PC-9 (cell line): ENCODE results near the gene PDE4D.

Experiments used
- EZH2 ChIP-seq: fragments of 200-600 bp; sonication (generic); IDR thresholded peaks from 2 replicates; pipeline ENCODE4 v1.8.0; 2017; ENCODE audit warnings: antibody characterized with exemption, low read depth
- TF ChIP-seq, protein P1 (sequence below): fragments of 200-600 bp; sonication (generic); conservative IDR thresholded peaks from 2 replicates; pipeline ENCODE4 v1.6.1; 2017; ENCODE audit warnings: mixed run types, antibody characterized with exemption, mild to moderate bottlenecking, moderate library complexity

- TF ChIP-seq, protein P1, sequence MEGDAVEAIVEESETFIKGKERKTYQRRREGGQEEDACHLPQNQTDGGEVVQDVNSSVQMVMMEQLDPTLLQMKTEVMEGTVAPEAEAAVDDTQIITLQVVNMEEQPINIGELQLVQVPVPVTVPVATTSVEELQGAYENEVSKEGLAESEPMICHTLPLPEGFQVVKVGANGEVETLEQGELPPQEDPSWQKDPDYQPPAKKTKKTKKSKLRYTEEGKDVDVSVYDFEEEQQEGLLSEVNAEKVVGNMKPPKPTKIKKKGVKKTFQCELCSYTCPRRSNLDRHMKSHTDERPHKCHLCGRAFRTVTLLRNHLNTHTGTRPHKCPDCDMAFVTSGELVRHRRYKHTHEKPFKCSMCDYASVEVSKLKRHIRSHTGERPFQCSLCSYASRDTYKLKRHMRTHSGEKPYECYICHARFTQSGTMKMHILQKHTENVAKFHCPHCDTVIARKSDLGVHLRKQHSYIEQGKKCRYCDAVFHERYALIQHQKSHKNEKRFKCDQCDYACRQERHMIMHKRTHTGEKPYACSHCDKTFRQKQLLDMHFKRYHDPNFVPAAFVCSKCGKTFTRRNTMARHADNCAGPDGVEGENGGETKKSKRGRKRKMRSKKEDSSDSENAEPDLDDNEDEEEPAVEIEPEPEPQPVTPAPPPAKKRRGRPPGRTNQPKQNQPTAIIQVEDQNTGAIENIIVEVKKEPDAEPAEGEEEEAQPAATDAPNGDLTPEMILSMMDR = no peak
- no peak for TF ChIP-seq EZH2
These were observed 101.9 kb downstream of the PDE4D start for GRCh38 chr5:59791617-59792016.
